Prostate gland (tissue), 2 donors: ENCODE data around the gene RSPH10B2. TPM values are rescaled to one million over a fixed set of nuclear protein-coding genes. Genes with fewer than 3 reads are reported as not detected.
"Not testable (repeated sequence)": the region's sequence is repeated elsewhere in the genome, so short reads cannot be mapped to it uniquely, and the experiment has no call there.

Experiments
- DNase-seq: peaks from one replicate; pipeline ENCODE4 v3.0.0-alpha.2; 2019; ENCODE audit warnings: low spot score
- H3K27ac ChIP-seq, 2 donors: fragments of 200-600 bp; sonication (generic); 2 replicates each; pipeline ENCODE4 v1.5.1; 2017 to 2019
- H3K27me3 ChIP-seq: fragments of 200-600 bp; sonication (generic); replicated peaks from 2 replicates; pipeline ENCODE4 v1.5.1; 2019; ENCODE audit not compliant: insufficient read depth
- H3K36me3 ChIP-seq, 2 donors: fragments of 200-600 bp; sonication (generic); 1 replicate in 1 of 2; 2 replicates in 1 of 2; pipeline versions ENCODE4 v1.5.1 to v1.8.1; 2017 to 2019
- H3K4me1 ChIP-seq: fragments of 200-600 bp; sonication (generic); replicated peaks from 2 replicates; pipeline ENCODE4 v1.5.1; 2019
- H3K4me3 ChIP-seq, 2 donors: fragments of 200-600 bp; sonication (generic); 2 replicates each; pipeline ENCODE4 v1.5.1; 2017 to 2019
- H3K9me3 ChIP-seq: fragments of 200-600 bp; sonication (generic); 2 replicates; pipeline ENCODE4 v1.5.1; 2017
- POLR2AphosphoS5 ChIP-seq: sonication (generic); formaldehyde crosslinking; IDR thresholded peaks from one replicate; pipeline ENCODE4 v1.6.1; 2017; ENCODE audit warnings: antibody characterized with exemption
- WGBS: methylation state at CpG from one replicate; pipeline ENCODE4 v1.1.5; 2018; 5-methylcytosine and 5-hydroxymethylcytosine counted together
- intact Hi-C: fragments of 100-400 bp; cut with DNase I; formaldehyde crosslinking; loops from one replicate; pipeline ENCODE4 v1.14.2; 2022
- total RNA-seq, 2 donors: library from RNA; depleted of rRNA; stranded (reverse); fragments of >200 nt; gene quantifications; one replicate each; pipeline ENCODE4 v1.1.0, GENCODE V29; 2016

RSPH10B2 gene
- total RNA-seq, 2 donors from 2014 or later, result 14.6 TPM; not detected in 1

- intact Hi-C loops, H3K4me1 ChIP-seq, H3K36me3 ChIP-seq, H3K27ac ChIP-seq, H3K9me3 ChIP-seq, H3K27me3 ChIP-seq, H3K4me3 ChIP-seq: not testable (repeated sequence)
- DNase-seq, result peak; percentile 62
- WGBS, result 53% methylated on average over 20 of the region's 20 CpGs
- TF ChIP-seq POLR2AphosphoS5, result peak; percentile 42
Observed at GRCh38 chr7:6842278-6842921, 88.5 kb downstream of the RSPH10B2 start.

DNA sequence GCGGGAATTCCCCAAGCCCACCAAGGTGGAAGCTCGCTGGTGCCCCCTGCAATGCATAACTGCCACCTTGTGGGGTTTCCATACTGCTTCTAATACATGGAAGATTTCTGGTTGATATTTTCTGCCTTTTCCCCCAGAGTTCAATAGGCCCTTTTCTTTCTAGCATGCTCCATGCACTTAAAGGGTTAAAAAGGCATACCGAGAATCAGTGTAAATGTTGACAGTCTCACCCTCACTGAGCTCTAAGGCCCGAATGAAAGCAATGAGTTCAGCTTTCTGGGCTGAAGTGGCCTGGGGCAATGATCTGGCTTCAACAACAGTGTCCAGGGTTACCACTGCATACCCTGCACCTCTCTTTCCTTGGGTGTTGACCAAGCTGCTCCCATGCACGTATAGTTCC lies 89.2 kb downstream of the RSPH10B2 start:
- H3K9me3 ChIP-seq, H3K4me1 ChIP-seq, H3K27ac ChIP-seq, DNase-seq, H3K27me3 ChIP-seq, intact Hi-C loops, H3K4me3 ChIP-seq, H3K36me3 ChIP-seq: not testable (repeated sequence)
- 24% methylated on average over 5 of the region's 5 CpGs for WGBS

DNA sequence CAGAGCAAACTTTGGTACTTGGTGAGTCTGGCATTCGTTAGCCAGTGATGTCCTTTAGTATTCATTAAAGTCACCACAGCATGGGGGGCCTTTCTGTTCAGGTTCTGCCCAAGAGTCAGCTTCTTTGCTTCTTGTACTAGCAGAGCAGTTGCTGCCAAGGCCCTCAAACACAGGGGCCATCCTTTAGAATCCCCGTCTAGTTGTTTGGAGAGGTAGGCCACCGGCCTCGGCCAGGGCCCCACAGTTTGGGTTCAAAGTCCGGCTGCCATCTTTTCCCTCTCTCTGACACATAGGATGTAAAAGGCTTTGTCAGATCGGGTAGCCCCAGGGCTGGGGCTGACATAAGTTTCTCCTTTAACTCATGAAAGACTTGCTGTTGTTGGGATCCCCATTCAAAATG lies 89.8 kb downstream of the RSPH10B2 start:
- intact Hi-C loops, H3K4me1 ChIP-seq, H3K9me3 ChIP-seq, H3K27ac ChIP-seq, H3K27me3 ChIP-seq, DNase-seq, H3K4me3 ChIP-seq, H3K36me3 ChIP-seq: not testable (repeated sequence)
- WGBS, result 78% methylated on average over 6 of the region's 6 CpGs

- DNase-seq, H3K9me3 ChIP-seq, H3K27ac ChIP-seq, H3K4me3 ChIP-seq, H3K4me1 ChIP-seq, H3K27me3 ChIP-seq, H3K36me3 ChIP-seq, intact Hi-C loops: not testable (repeated sequence)
- WGBS, result 62% methylated on average over 16 of the region's 16 CpGs
Observed at GRCh38 chr7:6845971-6846449, 92.1 kb downstream of the RSPH10B2 start.

DNA sequence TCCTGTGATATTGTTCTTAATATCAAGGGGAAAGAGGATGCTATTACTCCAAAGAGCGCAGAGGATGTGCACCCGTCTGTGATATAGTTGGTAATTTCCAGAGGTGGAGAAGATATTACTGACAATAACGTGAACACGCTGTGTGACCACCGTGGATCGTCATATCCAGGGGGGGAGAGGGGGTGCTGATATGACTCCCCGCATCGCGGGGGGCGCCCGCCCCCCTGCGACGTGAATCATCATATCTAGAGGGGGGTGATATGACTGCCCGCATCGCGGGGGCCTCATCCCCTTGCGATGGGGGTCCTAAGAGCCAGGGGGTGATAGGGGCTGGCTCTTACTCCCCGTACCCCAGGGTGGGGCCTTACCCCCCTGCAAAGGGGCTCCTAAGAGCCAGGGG lies 93.8 kb downstream of the RSPH10B2 start:
- H3K36me3 ChIP-seq, DNase-seq, intact Hi-C loops, H3K27me3 ChIP-seq, H3K4me3 ChIP-seq, H3K9me3 ChIP-seq, H3K4me1 ChIP-seq, H3K27ac ChIP-seq: not testable (repeated sequence)
- 69% methylated on average over 10 of the region's 18 CpGs for WGBS

Other genes starting within 250 kb of the RSPH10B2 start
- gene GRID2IP, start 202.6 kb upstream of the RSPH10B2 start, total RNA-seq, result 1 to 10 TPM in 1 of 2 donors, under 1 TPM in 1; 0.73 to 2.6 TPM
- gene ZDHHC4, start 176.6 kb upstream of the RSPH10B2 start, total RNA-seq, result 10 to 100 TPM; 69.9 to 73.3 TPM
- gene INTS15, start 164.1 kb upstream of the RSPH10B2 start, total RNA-seq, result 10 to 100 TPM; 38.3 to 38.7 TPM
- 10 to 100 TPM; 16.5 to 17.2 TPM for gene ZNF853, start 138.5 kb upstream of the RSPH10B2 start, total RNA-seq
- gene ZNF316, start 116.8 kb upstream of the RSPH10B2 start, total RNA-seq, result 10 to 100 TPM; 39.2 to 53.8 TPM
- 10 to 100 TPM; 22.1 to 24.1 TPM for gene ZNF12, start 47.2 kb upstream of the RSPH10B2 start, total RNA-seq
- gene CCZ1B, start 72.2 kb downstream of the RSPH10B2 start, total RNA-seq, result 10 to 100 TPM; 22.7 to 38.1 TPM